ENCODE data around the gene FAM20C. TPM values are rescaled to one million over a fixed set of nuclear protein-coding genes. Genes with fewer than 3 reads are reported as not detected.

Gene FAM20C
- total RNA-seq, 1 experiment from 2014 or later: 87.9 TPM

DNA sequence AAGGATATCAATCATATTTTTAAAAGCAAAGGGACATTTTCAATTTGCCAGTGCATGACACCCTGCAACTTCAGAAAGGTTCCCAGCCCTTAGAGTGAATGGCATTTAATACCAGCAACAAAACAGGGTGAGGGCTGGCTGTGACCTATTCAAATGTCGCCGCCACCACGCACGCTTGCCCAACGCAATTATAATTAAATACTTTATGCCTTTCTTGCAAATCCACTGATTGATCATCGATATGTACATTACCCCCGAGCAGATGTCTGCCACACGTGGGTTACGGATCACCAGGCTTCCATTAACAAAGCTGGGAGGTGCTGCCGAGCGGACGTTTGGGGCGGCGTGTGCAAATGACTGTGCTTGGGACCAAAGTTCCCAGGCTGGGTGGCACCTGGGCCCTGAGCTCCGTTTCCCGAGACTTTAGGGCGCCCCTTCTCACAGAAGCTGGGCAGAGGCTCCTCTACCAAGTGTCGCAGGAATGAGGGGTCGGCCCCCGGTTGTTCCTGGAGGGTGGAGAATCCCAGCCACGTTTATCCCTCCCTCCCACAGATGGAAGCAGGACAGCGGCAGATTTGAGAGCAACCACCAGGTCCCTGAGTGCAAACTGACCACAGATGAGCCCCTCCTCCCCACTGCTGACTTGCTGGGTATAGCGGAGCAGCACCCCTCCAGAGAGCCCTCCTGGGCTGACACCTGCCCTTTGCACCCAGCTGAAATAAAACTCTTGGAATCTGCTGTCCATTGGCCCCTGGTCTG is 101.5 kb downstream of the FAM20C start:
- no TSS peak for BruUV-seq (replicated peaks)
- DNase-seq: no peak
- H3K4me3 ChIP-seq (ENCODE audit: low read length): no peak overlapping the region
- no peaks in the 10 kb centered on the region for H3K9me3 ChIP-seq (ENCODE audit: low read length)
- CTCF ChIA-PET: no interaction called here
- H3K9ac ChIP-seq (ENCODE audit: low read length): no peak overlapping the region
- H3K27me3 ChIP-seq (ENCODE audit: low read length): 0 out of 2 replicates have a peak, but pooled peaks cover 3% of the 10 kb centered on the region
- no peaks in the 10 kb centered on the region for H3K36me3 ChIP-seq (ENCODE audit: low read depth, low read length)
- ATAC-seq: no peak
- H3K79me2 ChIP-seq (ENCODE audit: low read length): no peaks in the 10 kb centered on the region
- intact Hi-C loops (cut with micrococcal nuclease): no loop called here
- no peak overlapping the region for H3K27ac ChIP-seq (ENCODE audit: low read length)
- H4K20me1 ChIP-seq (ENCODE audit: low read length): no peaks in the 10 kb centered on the region
- TF ChIP-seq, protein P1, sequence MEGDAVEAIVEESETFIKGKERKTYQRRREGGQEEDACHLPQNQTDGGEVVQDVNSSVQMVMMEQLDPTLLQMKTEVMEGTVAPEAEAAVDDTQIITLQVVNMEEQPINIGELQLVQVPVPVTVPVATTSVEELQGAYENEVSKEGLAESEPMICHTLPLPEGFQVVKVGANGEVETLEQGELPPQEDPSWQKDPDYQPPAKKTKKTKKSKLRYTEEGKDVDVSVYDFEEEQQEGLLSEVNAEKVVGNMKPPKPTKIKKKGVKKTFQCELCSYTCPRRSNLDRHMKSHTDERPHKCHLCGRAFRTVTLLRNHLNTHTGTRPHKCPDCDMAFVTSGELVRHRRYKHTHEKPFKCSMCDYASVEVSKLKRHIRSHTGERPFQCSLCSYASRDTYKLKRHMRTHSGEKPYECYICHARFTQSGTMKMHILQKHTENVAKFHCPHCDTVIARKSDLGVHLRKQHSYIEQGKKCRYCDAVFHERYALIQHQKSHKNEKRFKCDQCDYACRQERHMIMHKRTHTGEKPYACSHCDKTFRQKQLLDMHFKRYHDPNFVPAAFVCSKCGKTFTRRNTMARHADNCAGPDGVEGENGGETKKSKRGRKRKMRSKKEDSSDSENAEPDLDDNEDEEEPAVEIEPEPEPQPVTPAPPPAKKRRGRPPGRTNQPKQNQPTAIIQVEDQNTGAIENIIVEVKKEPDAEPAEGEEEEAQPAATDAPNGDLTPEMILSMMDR (conservative IDR thresholded peaks at IDR 0.05; ENCODE audit: low read depth, low read length): no peak
- TF ChIP-seq EZH2phosphoT487 (IDR thresholded peaks at IDR 0.05; ENCODE audit: borderline replicate concordance, low read length): no peak
- TF ChIP-seq EZH2 (IDR thresholded peaks at IDR 0.05; ENCODE audit: low read length, unreplicated experiment): no peak
- H2AFZ ChIP-seq (ENCODE audit: low read length): no peak overlapping the region
- no peaks in the 10 kb centered on the region for H3K4me1 ChIP-seq (ENCODE audit: insufficient read depth, low read length)
- H3K4me2 ChIP-seq (ENCODE audit: low read length): no peak overlapping the region
- no peaks in the 10 kb centered on the region for H3K9me2 ChIP-seq (replicated peaks; ENCODE audit: low read length)
- POLR2A ChIA-PET (ENCODE audit: unreplicated experiment): no interaction called here
- no peaks in the 10 kb centered on the region for H3F3A ChIP-seq (ENCODE audit: low read length, unreplicated experiment)

DNA sequence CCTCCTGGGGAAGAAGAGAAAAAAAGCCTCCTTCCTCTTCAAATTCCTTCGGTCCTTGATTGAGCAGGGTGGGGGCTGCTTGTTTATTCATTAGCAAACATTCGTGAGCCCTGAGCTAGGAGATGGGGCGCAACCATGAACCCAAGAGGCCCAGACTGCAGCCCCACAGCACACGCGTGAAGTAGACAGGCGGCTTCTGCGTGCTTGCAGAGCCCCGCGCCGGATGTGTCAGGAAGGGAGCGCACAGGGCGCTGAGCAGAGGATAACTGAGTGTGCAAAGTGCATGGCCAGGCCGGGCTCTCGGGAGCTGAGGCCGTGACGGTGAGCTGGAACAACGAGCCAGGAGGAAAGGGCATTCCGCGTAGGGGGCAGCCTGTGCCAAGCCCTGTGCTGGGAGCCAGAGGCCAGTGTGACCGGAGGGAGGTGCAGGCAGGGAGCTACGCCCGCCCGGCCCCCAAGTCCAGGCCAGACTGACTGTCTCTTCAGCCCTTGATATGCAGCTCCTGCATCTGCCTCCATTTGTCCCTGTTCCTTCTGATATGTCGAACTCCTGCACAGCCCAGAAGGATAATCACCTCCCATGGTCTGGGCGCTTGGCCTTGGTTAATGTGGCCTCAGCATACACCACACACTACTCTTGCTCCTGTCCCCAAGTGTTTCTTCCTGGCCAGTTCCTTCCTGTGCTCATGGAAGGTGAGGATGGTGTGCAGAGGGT is 102.2 kb downstream of the FAM20C start:
- POLR2A ChIA-PET (ENCODE audit: unreplicated experiment): no interaction called here
- Histone ChIP-seq H4K20me1 (ENCODE audit: low read length) (no peaks in the 10 kb centered on the region), H3K4me1 (ENCODE audit: insufficient read depth, low read length) (no peaks in the 10 kb centered on the region), H3K9me2 (replicated peaks; ENCODE audit: low read length) (no peaks in the 10 kb centered on the region), H3K9me3 (ENCODE audit: low read length) (no peaks in the 10 kb centered on the region), H3K79me2 (ENCODE audit: low read length) (no peaks in the 10 kb centered on the region), H3K27me3 (ENCODE audit: low read length) (0 out of 2 replicates have a peak, but pooled peaks cover 3% of the 10 kb centered on the region), H3K4me2 (ENCODE audit: low read length) (no peak overlapping the region), H3K4me3 (ENCODE audit: low read length) (no peak overlapping the region), H3F3A (ENCODE audit: low read length, unreplicated experiment) (no peaks in the 10 kb centered on the region), H2AFZ (ENCODE audit: low read length) (no peak overlapping the region), H3K27ac (ENCODE audit: low read length) (no peak overlapping the region), H3K9ac (ENCODE audit: low read length) (no peak overlapping the region), H3K36me3 (ENCODE audit: low read depth, low read length) (no peaks in the 10 kb centered on the region)
- intact Hi-C loops (cut with micrococcal nuclease): no loop called here
- TF ChIP-seq, protein P1 (conservative IDR thresholded peaks at IDR 0.05; ENCODE audit: low read depth, low read length): no peak
- TF ChIP-seq EZH2 (IDR thresholded peaks at IDR 0.05; ENCODE audit: low read length, unreplicated experiment) (no peak), EZH2phosphoT487 (IDR thresholded peaks at IDR 0.05; ENCODE audit: borderline replicate concordance, low read length) (no peak)
- ATAC-seq: no peak
- CTCF ChIA-PET: no interaction called here
- DNase-seq: no peak
- no TSS peak for BruUV-seq (replicated peaks)

Measured in PC-3 (cell line).